ENCODE results near the gene MS4A10. TPM values are rescaled to one million over a fixed set of nuclear protein-coding genes. Genes with fewer than 3 reads are reported as not detected.

MS4A10 gene
- total RNA-seq, 1 experiment from 2014 or later: not detected

DNA sequence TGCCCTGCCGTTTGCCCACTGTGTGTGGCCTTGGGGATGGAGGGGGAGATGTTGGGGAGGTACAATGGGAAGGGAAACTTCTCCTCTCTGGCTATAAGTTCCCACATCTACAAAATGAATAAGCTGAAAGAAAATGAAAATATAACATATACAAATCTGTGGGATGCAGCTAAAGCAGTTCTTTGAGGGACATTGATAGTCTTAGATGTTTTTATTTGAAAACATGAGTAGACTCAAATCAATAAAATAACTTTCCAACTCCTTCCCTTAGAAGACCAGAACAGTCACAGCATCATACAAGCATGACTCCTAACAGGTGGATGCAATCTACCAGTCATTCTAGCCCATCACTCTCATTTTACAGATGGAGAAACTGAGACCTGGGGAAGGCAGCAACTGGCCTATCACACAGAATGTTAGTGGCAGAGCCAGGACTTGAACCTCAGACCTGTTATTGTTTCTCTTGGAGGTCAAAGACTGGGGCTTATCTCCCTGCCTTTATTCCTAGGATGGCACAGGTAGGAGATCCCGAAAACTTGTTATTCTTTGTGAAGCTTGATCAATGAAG lies 31.5 kb downstream of the MS4A10 start (continued):
- TF ChIP-seq, protein P1, sequence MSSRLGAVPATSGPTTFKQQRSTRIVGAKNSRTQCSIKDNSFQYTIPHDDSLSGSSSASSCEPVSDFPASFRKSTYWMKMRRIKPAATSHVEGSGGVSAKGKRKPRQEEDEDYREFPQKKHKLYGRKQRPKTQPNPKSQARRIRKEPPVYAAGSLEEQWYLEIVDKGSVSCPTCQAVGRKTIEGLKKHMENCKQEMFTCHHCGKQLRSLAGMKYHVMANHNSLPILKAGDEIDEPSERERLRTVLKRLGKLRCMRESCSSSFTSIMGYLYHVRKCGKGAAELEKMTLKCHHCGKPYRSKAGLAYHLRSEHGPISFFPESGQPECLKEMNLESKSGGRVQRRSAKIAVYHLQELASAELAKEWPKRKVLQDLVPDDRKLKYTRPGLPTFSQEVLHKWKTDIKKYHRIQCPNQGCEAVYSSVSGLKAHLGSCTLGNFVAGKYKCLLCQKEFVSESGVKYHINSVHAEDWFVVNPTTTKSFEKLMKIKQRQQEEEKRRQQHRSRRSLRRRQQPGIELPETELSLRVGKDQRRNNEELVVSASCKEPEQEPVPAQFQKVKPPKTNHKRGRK (CRISPR knock-in tag; IDR thresholded peaks at IDR 0.05; ENCODE audit: borderline replicate concordance): no peak
- no peak for TF ChIP-seq RELA (CRISPR knock-in tag; IDR thresholded peaks at IDR 0.05; ENCODE audit: borderline replicate concordance)
- no peak for TF ChIP-seq SMAD3 (CRISPR knock-in tag; IDR thresholded peaks at IDR 0.05; ENCODE audit: borderline replicate concordance)
- TF ChIP-seq KAT7 (CRISPR knock-in tag; IDR thresholded peaks at IDR 0.05; ENCODE audit: borderline replicate concordance): no peak
- no peak for TF ChIP-seq FOXK1 (CRISPR knock-in tag; IDR thresholded peaks at IDR 0.05)
- TF ChIP-seq CREM (CRISPR knock-in tag; IDR thresholded peaks at IDR 0.05): no peak
- TF ChIP-seq MYBL2 (CRISPR knock-in tag; IDR thresholded peaks at IDR 0.05): no peak
- TF ChIP-seq ETV6 (CRISPR knock-in tag; IDR thresholded peaks at IDR 0.05): no peak
- TF ChIP-seq OVOL2 (CRISPR knock-in tag; IDR thresholded peaks at IDR 0.05; ENCODE audit: borderline replicate concordance): no peak

DNA sequence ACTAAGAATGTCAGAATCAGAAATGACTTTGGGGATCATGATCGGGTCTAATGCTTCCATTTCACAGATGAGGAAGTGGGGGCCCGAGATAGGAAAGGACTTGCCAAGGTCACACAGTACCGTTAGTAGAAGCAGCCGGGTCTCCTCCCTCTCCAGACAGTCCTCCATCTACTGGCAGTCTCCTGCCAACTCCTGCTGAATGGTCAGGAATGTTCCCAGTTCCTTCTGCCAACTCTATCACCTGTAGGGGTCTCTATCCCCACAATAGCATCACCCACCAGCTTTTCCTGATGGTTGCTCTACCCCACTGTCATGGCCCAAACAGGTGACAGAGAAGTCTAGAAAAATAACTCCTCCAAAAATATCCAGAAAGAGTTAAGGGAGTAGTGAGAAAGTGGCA lies 32.9 kb downstream of the MS4A10 start:
- ChIA-PET CTCF (interaction anchor here (0.7 to 1.5 kb wide), 2 partner anchors 13 to 69 kb away, joined by 4 to 5 read pairs; no protein-coding TSS in a partner anchor), POLR2A (no interaction called here)
- H3K27me3 Mint-ChIP-seq (ENCODE audit: low read depth): peaks cover 4% of the 10 kb centered on the region; the same call in 1 of the 2 replicates
- H3K36me3 Mint-ChIP-seq: peaks cover 13% of the 10 kb centered on the region
- DNase-seq (ENCODE audit: low spot score): no peak
- no peak overlapping the region for H3K27ac Mint-ChIP-seq
- peak; percentile 57 for ATAC-seq
- peaks cover 20% of the 10 kb centered on the region for H3K9me3 Mint-ChIP-seq
- no peak overlapping the region for H3K4me3 Mint-ChIP-seq
- no peaks in the 10 kb centered on the region for H3K4me1 Mint-ChIP-seq
- TF ChIP-seq, protein P2, sequence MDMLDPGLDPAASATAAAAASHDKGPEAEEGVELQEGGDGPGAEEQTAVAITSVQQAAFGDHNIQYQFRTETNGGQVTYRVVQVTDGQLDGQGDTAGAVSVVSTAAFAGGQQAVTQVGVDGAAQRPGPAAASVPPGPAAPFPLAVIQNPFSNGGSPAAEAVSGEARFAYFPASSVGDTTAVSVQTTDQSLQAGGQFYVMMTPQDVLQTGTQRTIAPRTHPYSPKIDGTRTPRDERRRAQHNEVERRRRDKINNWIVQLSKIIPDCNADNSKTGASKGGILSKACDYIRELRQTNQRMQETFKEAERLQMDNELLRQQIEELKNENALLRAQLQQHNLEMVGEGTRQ (CRISPR knock-in tag; IDR thresholded peaks at IDR 0.05): no peak
- TF ChIP-seq, protein P3, sequence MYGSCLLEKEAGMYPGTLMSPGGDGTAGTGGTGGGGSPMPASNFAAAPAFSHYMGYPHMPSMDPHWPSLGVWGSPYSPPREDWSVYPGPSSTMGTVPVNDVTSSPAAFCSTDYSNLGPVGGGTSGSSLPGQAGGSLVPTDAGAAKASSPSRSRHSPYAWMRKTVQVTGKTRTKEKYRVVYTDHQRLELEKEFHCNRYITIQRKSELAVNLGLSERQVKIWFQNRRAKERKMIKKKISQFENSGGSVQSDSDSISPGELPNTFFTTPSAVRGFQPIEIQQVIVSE (CRISPR knock-in tag; IDR thresholded peaks at IDR 0.05; ENCODE audit: borderline replicate concordance): no peak
- TF ChIP-seq ZNF121 (CRISPR knock-in tag; IDR thresholded peaks at IDR 0.05) (no peak), CBFB (CRISPR knock-in tag; IDR thresholded peaks at IDR 0.05; ENCODE audit: low read depth) (no peak), TCF7 (CRISPR knock-in tag; IDR thresholded peaks at IDR 0.05; ENCODE audit: low read depth) (no peak), ZNF219 (CRISPR knock-in tag; IDR thresholded peaks at IDR 0.05; ENCODE audit: borderline replicate concordance) (no peak), GTF2I (CRISPR knock-in tag; conservative IDR thresholded peaks at IDR 0.05) (no peak), ZNF416 (CRISPR knock-in tag; IDR thresholded peaks at IDR 0.05) (no peak), ELF4 (CRISPR knock-in tag; IDR thresholded peaks at IDR 0.05; ENCODE audit: low read depth) (no peak), ZNF671 (CRISPR knock-in tag; IDR thresholded peaks at IDR 0.05) (no peak)
- TF ChIP-seq, protein P4, sequence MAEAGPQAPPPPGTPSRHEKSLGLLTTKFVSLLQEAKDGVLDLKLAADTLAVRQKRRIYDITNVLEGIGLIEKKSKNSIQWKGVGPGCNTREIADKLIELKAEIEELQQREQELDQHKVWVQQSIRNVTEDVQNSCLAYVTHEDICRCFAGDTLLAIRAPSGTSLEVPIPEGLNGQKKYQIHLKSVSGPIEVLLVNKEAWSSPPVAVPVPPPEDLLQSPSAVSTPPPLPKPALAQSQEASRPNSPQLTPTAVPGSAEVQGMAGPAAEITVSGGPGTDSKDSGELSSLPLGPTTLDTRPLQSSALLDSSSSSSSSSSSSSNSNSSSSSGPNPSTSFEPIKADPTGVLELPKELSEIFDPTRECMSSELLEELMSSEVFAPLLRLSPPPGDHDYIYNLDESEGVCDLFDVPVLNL (CRISPR knock-in tag; IDR thresholded peaks at IDR 0.05; ENCODE audit: borderline replicate concordance, low read depth): no peak
- TF ChIP-seq, protein P5, sequence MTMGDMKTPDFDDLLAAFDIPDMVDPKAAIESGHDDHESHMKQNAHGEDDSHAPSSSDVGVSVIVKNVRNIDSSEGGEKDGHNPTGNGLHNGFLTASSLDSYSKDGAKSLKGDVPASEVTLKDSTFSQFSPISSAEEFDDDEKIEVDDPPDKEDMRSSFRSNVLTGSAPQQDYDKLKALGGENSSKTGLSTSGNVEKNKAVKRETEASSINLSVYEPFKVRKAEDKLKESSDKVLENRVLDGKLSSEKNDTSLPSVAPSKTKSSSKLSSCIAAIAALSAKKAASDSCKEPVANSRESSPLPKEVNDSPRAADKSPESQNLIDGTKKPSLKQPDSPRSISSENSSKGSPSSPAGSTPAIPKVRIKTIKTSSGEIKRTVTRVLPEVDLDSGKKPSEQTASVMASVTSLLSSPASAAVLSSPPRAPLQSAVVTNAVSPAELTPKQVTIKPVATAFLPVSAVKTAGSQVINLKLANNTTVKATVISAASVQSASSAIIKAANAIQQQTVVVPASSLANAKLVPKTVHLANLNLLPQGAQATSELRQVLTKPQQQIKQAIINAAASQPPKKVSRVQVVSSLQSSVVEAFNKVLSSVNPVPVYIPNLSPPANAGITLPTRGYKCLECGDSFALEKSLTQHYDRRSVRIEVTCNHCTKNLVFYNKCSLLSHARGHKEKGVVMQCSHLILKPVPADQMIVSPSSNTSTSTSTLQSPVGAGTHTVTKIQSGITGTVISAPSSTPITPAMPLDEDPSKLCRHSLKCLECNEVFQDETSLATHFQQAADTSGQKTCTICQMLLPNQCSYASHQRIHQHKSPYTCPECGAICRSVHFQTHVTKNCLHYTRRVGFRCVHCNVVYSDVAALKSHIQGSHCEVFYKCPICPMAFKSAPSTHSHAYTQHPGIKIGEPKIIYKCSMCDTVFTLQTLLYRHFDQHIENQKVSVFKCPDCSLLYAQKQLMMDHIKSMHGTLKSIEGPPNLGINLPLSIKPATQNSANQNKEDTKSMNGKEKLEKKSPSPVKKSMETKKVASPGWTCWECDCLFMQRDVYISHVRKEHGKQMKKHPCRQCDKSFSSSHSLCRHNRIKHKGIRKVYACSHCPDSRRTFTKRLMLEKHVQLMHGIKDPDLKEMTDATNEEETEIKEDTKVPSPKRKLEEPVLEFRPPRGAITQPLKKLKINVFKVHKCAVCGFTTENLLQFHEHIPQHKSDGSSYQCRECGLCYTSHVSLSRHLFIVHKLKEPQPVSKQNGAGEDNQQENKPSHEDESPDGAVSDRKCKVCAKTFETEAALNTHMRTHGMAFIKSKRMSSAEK (CRISPR knock-in tag; IDR thresholded peaks at IDR 0.05; ENCODE audit: borderline replicate concordance): no peak
- TF ChIP-seq, protein P6, sequence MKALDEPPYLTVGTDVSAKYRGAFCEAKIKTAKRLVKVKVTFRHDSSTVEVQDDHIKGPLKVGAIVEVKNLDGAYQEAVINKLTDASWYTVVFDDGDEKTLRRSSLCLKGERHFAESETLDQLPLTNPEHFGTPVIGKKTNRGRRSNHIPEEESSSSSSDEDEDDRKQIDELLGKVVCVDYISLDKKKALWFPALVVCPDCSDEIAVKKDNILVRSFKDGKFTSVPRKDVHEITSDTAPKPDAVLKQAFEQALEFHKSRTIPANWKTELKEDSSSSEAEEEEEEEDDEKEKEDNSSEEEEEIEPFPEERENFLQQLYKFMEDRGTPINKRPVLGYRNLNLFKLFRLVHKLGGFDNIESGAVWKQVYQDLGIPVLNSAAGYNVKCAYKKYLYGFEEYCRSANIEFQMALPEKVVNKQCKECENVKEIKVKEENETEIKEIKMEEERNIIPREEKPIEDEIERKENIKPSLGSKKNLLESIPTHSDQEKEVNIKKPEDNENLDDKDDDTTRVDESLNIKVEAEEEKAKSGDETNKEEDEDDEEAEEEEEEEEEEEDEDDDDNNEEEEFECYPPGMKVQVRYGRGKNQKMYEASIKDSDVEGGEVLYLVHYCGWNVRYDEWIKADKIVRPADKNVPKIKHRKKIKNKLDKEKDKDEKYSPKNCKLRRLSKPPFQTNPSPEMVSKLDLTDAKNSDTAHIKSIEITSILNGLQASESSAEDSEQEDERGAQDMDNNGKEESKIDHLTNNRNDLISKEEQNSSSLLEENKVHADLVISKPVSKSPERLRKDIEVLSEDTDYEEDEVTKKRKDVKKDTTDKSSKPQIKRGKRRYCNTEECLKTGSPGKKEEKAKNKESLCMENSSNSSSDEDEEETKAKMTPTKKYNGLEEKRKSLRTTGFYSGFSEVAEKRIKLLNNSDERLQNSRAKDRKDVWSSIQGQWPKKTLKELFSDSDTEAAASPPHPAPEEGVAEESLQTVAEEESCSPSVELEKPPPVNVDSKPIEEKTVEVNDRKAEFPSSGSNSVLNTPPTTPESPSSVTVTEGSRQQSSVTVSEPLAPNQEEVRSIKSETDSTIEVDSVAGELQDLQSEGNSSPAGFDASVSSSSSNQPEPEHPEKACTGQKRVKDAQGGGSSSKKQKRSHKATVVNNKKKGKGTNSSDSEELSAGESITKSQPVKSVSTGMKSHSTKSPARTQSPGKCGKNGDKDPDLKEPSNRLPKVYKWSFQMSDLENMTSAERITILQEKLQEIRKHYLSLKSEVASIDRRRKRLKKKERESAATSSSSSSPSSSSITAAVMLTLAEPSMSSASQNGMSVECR (CRISPR knock-in tag; IDR thresholded peaks at IDR 0.05; ENCODE audit: borderline replicate concordance): no peak

All from WTC11 (cell line).